GM10847 (cell line): Measurements from ENCODE around the gene ASXL1.

Source experiments
- POLR2A ChIP-seq: IDR thresholded peaks from 2 replicates; pipeline ENCODE4 v1.6.1; 2011; ENCODE audit not compliant: insufficient read length; ENCODE audit errors: extremely low read depth

The ASXL1 gene

DNA sequence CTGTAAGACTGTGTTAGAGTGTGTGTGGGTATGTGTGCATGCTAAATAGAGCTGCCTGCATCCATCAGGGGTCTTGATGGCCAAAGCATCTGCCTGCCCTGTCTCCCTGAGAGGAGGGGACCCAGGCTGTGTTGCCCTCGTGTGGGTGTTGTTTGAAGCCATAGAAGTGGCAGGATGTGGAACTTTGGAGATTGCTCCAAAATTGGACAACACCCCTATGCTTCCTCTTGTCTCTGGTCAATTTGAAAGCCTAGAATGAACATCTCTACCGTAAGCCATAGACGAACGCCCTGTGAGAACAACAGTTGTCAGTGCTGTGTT is 82.6 kb downstream of the ASXL1 start:
- no peak for TF ChIP-seq POLR2A

- TF ChIP-seq POLR2A, result no peak
Observed at GRCh38 chr20:32441638-32442037, 83.5 kb downstream of the ASXL1 start.

DNA sequence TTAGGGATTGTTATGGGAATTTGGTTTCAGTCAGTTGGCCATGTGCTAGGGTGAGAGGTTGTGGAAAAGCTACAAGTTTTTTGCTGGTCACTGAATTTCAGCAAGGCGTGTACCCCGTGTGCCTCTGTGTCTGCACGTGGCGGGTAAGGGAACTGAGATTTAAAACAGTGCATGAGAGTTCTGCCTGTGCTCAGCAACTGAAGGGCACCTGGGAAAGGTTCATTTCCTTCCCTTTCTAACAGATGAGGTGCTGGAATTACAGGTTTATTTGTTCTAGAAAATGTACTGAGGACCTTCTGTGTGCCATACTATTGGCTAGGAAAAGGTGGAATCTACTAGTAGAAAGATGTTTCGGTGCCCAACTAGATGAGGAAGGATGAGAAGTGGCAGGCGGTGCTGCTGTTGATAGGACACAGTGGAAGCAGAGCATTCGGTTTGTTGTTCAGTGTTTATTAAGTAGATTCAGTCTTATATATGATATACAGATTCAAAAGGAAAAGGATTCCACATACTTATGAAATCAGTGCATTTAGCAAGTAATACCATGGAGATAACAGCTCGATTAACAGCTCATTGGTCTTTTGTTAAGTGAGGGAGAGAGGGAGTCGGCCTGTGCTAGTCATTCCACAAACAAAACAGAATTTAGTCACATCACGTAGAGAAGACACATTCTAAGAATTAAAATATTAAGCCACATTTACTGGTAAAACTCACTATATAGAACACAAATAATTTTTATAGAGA is 84.7 kb downstream of the ASXL1 start:
- TF ChIP-seq POLR2A, result no peak

DNA sequence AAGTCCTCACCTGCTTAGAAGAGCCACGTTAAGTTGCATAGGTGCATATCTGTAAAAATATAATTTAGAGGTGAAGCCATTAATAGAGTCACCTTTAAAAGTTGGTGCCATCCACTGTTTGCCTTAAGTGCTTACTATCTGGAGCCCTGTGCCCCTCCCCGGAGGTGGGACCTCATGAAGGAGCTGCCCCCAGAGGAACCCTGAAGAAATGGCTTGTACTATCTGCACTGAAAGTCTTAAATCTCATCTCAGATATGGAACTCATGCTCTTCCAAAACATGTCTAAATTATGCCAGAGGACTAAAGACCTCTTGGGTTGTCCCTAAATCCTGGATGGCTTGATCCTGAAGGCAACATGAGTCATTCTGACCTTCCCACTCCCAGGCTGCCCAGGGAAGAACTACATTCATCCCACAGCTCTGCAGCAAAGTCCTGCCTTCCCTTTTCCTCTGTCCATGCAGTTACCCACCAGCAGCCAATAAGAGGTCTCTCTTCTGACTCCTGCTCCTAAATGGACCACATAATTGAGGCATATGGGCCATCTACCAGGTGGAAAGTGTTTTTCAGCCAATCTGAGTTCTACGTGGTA is 85.3 kb downstream of the ASXL1 start:
- TF ChIP-seq POLR2A, result no peak

- no peak for TF ChIP-seq POLR2A
Observed at GRCh38 chr20:32444474-32445220, 86.5 kb downstream of the ASXL1 start.

DNA sequence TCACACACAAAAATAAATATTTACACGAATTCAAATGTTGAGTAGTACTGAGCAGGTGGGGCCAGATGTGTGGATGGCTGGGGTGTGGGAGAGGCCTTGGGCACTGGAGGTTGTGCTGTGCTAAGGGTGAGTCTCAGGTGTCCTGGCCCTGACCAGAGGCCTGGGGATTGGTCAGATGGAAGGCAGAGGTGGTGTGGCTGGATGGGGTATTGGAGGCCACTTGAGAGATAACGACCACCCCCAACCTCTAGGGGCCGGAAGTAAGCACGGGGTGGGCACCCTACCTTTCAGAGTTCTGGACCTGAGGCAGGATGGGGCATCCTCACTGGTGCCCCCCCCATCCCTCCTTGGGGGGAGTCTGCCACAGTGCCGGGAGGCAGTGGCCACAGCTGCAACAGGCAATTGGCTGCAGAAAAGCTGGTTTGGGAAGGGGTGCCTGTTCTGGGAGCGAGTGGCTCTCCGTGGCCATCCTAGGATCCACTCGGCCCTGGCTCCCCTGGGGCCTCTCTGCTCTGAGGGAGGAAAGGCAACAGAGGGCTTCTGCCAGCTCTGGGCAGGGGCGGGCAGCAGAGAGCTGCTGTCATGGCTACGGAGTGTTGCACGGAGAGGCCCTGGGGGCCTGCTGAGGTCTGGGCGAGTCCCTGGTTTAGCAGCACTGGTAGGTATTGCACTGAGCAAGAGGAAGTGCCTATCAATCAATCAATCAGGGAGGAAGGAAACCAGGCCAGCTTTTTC is 87.6 kb downstream of the ASXL1 start:
- no peak for TF ChIP-seq POLR2A

- TF ChIP-seq POLR2A, result peak; percentile 11
Observed at GRCh38 chr20:32446301-32447100, 88.4 kb downstream of the ASXL1 start.

- TF ChIP-seq POLR2A, result no peak
Observed at GRCh38 chr20:32447136-32448027, 89.3 kb downstream of the ASXL1 start.

GRCh38 chr20:32448306-32449056 is 90.3 kb downstream of the ASXL1 start:
- TF ChIP-seq POLR2A, result no peak

DNA sequence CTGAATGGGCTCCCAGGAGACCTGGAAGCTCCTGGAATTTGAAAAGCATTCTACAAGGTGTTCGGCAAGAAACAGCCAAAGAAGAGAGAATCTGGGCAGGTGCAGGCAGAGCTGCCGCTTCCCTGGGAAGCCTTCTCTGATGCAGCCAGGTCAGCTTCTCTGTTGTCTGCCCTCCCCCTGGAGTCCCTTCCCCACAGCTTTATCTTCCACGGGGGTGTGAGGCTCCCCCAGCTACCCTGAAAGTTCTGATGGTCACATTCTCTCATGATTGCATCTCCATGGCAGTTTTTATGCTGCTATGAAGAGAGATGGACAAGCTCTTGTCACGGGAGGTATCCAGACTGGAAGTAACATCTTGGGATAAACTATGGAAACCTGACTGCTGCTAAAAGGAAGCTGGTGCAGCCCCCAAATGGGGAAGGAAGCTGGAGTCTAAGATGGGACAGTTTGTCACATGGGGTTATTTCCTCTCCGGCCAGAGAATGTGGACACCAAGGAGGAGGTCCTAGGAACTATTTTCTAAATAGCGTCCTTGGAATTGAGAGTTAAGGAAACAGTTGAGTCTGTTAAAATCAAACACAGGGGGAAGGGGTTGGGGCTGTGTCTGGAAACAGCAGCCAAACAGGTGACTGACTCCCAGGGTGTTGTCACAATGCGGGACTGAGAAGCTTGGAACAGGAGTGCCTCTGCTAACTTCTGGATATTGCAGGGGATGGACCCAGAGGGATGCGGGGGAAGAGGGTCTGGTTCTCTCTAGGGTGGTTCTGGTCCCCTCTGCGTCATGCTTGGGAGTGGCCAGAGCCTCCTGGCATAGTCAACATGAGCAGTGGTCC is 91.1 kb downstream of the ASXL1 start:
- no peak for TF ChIP-seq POLR2A

- TF ChIP-seq POLR2A, result no peak
Observed at GRCh38 chr20:32449890-32450401, 91.8 kb downstream of the ASXL1 start.

DNA sequence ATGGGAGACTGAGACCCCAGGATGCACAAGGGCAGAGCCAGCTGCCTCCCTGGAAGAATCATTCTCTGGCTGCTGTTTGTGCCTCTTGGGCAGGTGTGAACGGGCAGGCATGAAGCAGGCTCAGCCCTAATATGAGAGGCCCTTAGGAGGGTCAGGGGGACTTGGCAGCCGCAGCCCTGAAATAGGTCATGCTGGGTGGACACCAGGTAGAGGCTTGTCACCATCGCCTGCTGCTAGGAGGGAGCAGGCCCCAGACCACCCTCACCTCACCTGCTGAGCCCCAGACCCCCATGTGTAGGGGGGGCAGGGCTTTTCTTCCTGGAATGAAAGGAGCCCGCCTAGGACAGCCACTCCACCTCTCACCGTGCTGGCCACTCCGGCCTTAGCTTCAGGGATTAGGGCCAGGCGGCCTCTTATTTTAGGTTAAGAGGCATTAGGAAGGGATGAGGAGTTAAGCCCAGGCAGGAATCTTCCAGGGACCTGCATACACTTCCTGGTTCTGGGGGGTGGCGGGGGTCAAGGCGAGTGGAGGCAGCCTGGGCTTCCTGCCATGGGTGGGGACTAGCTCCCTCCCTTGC is 92.4 kb downstream of the ASXL1 start:
- TF ChIP-seq POLR2A, result no peak
